HT-29 (cell line): ENCODE data around the gene BRIP1. TPM values are rescaled to one million over a fixed set of nuclear protein-coding genes. Genes with fewer than 3 reads are reported as not detected.

Experiments used
- DNase-seq: peaks from one replicate; pipeline ENCODE4 v3.0.0-alpha.2; 2015; ENCODE audit warnings: low spot score
- small RNA-seq: library from RNA; depleted of rRNA; stranded (forward); fragments of <200 nt; gene quantifications from one replicate; pipeline ENCODE3, GENCODE V24; 2014
- total RNA-seq: library from RNA; depleted of rRNA; stranded (reverse); fragments of >200 nt; shearing (Covaris generic); gene quantifications from 2 replicates; pipeline ENCODE4 v1.2.3, GENCODE V29; 2014; rRNA removed

The BRIP1 gene
- total RNA-seq, 1 experiment from 2014 or later = 4.8 TPM

- no peak for DNase-seq
Observed at GRCh38 chr17:61634942-61635538, 228.3 kb downstream of the BRIP1 start.

- no peak for DNase-seq
Observed at GRCh38 chr17:61634011-61634539, 229.3 kb downstream of the BRIP1 start.

GRCh38 chr17:61632826-61633225 lies 230.5 kb downstream of the BRIP1 start:
- DNase-seq = no peak

- DNase-seq = no peak
Observed at GRCh38 chr17:61631800-61632199, 231.5 kb downstream of the BRIP1 start.

Small RNA genes lying within 50 kb of the gene (small RNA-seq; reads per million reads assigned to genes)
- not detected for gene RF00019

Other genes starting within 250 kb of the BRIP1 start
- 4.7 and 5.3 TPM in 2 replicates for gene INTS2, start 64.5 kb upstream of the BRIP1 start, total RNA-seq
- gene MED13, start 201.8 kb upstream of the BRIP1 start, total RNA-seq = 19.4 and 24.2 TPM in 2 replicates